Astrocyte (in vitro differentiated cells and primary cell): ENCODE results near the gene ILF3.

Source experiments
- CTCF ChIP-seq: IDR thresholded peaks from 2 replicates; pipeline ENCODE4 v1.5.1; 2011; ENCODE audit warnings: low read depth, mild to moderate bottlenecking, inconsistent platforms, low read length, moderate library complexity; ENCODE audit not compliant: insufficient read depth
- EZH2 ChIP-seq: IDR thresholded peaks from 2 replicates; pipeline ENCODE4 v1.6.1; 2012; ENCODE audit warnings: mild to moderate bottlenecking, low read length, inconsistent platforms; ENCODE audit not compliant: insufficient read depth

- TF ChIP-seq CTCF = no peak
- TF ChIP-seq EZH2 = no peak
Observed at GRCh38 chr19:10617409-10618121, 36.6 kb upstream of the ILF3 start.
